ENCODE results near the gene PLOD3.

Gene PLOD3

GRCh38 chr7:101175664-101176063 lies 41.7 kb downstream of the PLOD3 start:
- DNase-seq: no peak

- no peak for DNase-seq
These were observed 43.0 kb downstream of the PLOD3 start for GRCh38 chr7:101174322-101174854.

GRCh38 chr7:101173752-101174244 lies 43.6 kb downstream of the PLOD3 start:
- no peak for DNase-seq

GRCh38 chr7:101172854-101173751 lies 44.3 kb downstream of the PLOD3 start:
- peak; percentile 71 for DNase-seq

- peak; percentile 21 for DNase-seq
These were observed 45.2 kb downstream of the PLOD3 start for GRCh38 chr7:101172005-101172853.

GRCh38 chr7:101171442-101171837 lies 45.9 kb downstream of the PLOD3 start:
- no peak for DNase-seq

GRCh38 chr7:101170617-101171441 lies 46.6 kb downstream of the PLOD3 start:
- no peak for DNase-seq

GRCh38 chr7:101169838-101170551 lies 47.4 kb downstream of the PLOD3 start:
- no peak for DNase-seq

- DNase-seq: no peak
These were observed 48.1 kb downstream of the PLOD3 start for GRCh38 chr7:101169110-101169837.

- DNase-seq: no peak
These were observed 48.9 kb downstream of the PLOD3 start for GRCh38 chr7:101168412-101169049.

- DNase-seq: no peak
These were observed 49.6 kb downstream of the PLOD3 start for GRCh38 chr7:101167645-101168411.

GRCh38 chr7:101166909-101167644 lies 50.3 kb downstream of the PLOD3 start:
- no peak for DNase-seq

GRCh38 chr7:101166648-101166908 lies 50.8 kb downstream of the PLOD3 start:
- DNase-seq: no peak

- no peak for DNase-seq
These were observed 51.3 kb downstream of the PLOD3 start for GRCh38 chr7:101165958-101166647.

- DNase-seq: peak; percentile 68
These were observed 52.1 kb downstream of the PLOD3 start, which contains the start of gene VGF for GRCh38 chr7:101165075-101165957. Gene VGF (minus strand): TSS chr7:101165569. CDS start chr7:101164843, 726 bp downstream.

- DNase-seq: no peak
These were observed 53.1 kb downstream of the PLOD3 start for GRCh38 chr7:101164071-101164840.
